WTC11 (cell line): ENCODE data around the gene MAP3K3. TPM values are rescaled to one million over a fixed set of nuclear protein-coding genes. Genes with fewer than 3 reads are reported as not detected.
A peak's percentile ranks its signal among the peaks of the same experiment; 100 is the strongest.

Experiments
- ATAC-seq: fragments of 200-7000 bp; cut with Tn5 transposase; 2 replicates; pipeline ENCODE4 v1.10.0; 2021; ENCODE audit warnings: mild to moderate bottlenecking, moderate library complexity
- CTCF ChIA-PET: fragments of 300-600 bp; sonication (Branson Sonifier 250); formaldehyde crosslinking; loops from one replicate; lab custom pipeline; 2021; ENCODE audit warnings: antibody characterized with exemption; lab: Charles Lee
- POLR2A ChIA-PET: fragments of 350-600 bp; sonication (Branson Sonifier 250); formaldehyde crosslinking; loops from one replicate; lab custom pipeline; 2021; ENCODE audit warnings: antibody characterized with exemption; lab: Charles Lee
- DNase-seq: peaks from one replicate; pipeline ENCODE4 v3.0.0; 2021; ENCODE audit warnings: low spot score
- H3K27ac Mint-ChIP-seq: 2 replicates; pipeline ENCODE4 v1.8.0; 2021; ENCODE audit warnings: mixed read lengths
- H3K27me3 Mint-ChIP-seq: 2 replicates; pipeline ENCODE4 v1.8.0; 2021; ENCODE audit warnings: low read depth, mild to moderate bottlenecking, moderate library complexity, mixed read lengths
- H3K36me3 Mint-ChIP-seq: 2 replicates; pipeline ENCODE4 v1.8.0; 2021; ENCODE audit warnings: mixed read lengths
- H3K4me1 Mint-ChIP-seq: 2 replicates; pipeline ENCODE4 v1.8.0; 2022; ENCODE audit warnings: mixed read lengths
- H3K4me3 Mint-ChIP-seq: 2 replicates; pipeline ENCODE4 v1.8.0; 2021; ENCODE audit warnings: mild to moderate bottlenecking, moderate library complexity, mixed read lengths
- H3K9me3 Mint-ChIP-seq: 2 replicates; pipeline ENCODE4 v1.8.0; 2021; ENCODE audit warnings: mixed read lengths
- ARID4B ChIP-seq: sonication (generic); formaldehyde crosslinking; IDR thresholded peaks from 2 replicates; pipeline ENCODE4 v1.8.0; 2023; ENCODE audit warnings: missing genetic modification reagents, mild to moderate bottlenecking, borderline replicate concordance
- CBFB ChIP-seq: sonication (generic); formaldehyde crosslinking; IDR thresholded peaks from 2 replicates; pipeline ENCODE4 v1.8.1; 2022; ENCODE audit warnings: mild to moderate bottlenecking, low read depth, missing genetic modification reagents
- ELF4 ChIP-seq: sonication (generic); formaldehyde crosslinking; IDR thresholded peaks from 2 replicates; pipeline ENCODE4 v1.8.1; 2022; ENCODE audit warnings: low read depth, mild to moderate bottlenecking, moderate library complexity, missing genetic modification reagents
- ETV6 ChIP-seq: sonication (generic); formaldehyde crosslinking; IDR thresholded peaks from 2 replicates; pipeline ENCODE4 v1.8.1; 2022; ENCODE audit warnings: mild to moderate bottlenecking, missing genetic modification reagents
- GABPB1 ChIP-seq: sonication (generic); formaldehyde crosslinking; IDR thresholded peaks from 2 replicates; pipeline ENCODE4 v1.8.1; 2023; ENCODE audit warnings: mild to moderate bottlenecking, missing genetic modification reagents
- GTF2I ChIP-seq: fragments of 250-450 bp; sonication (Bioruptor Pico); conservative IDR thresholded peaks from 2 replicates; pipeline ENCODE4 v1.4.0; 2021; ENCODE audit warnings: mild to moderate bottlenecking
- IRF2 ChIP-seq: sonication (generic); formaldehyde crosslinking; IDR thresholded peaks from 2 replicates; pipeline ENCODE4 v1.8.0; 2022; ENCODE audit warnings: low read depth, missing genetic modification reagents, borderline replicate concordance
- RELA ChIP-seq: sonication (generic); formaldehyde crosslinking; IDR thresholded peaks from 2 replicates; pipeline ENCODE4 v1.8.1; 2022; ENCODE audit warnings: missing genetic modification reagents, mild to moderate bottlenecking, borderline replicate concordance
- SOX15 ChIP-seq: fragments of 250-450 bp; sonication (Bioruptor Pico); IDR thresholded peaks from 2 replicates; pipeline ENCODE4 v1.9.0; 2021; ENCODE audit warnings: mild to moderate bottlenecking
- STAT6 ChIP-seq: sonication (generic); formaldehyde crosslinking; conservative IDR thresholded peaks from 2 replicates; pipeline ENCODE4 v1.8.1; 2023; ENCODE audit warnings: mild to moderate bottlenecking, low read depth, missing genetic modification reagents, moderate library complexity
- ZNF138 ChIP-seq: sonication (generic); formaldehyde crosslinking; conservative IDR thresholded peaks from 2 replicates; pipeline ENCODE4 v1.8.1; 2022; ENCODE audit warnings: mild to moderate bottlenecking, moderate library complexity, missing genetic modification reagents
- ZNF281 ChIP-seq: sonication (generic); formaldehyde crosslinking; IDR thresholded peaks from 2 replicates; pipeline ENCODE4 v1.8.0; 2023; ENCODE audit warnings: mild to moderate bottlenecking, missing genetic modification reagents
- ZNF396 ChIP-seq: fragments of 250-450 bp; sonication (Bioruptor Pico); IDR thresholded peaks from 2 replicates; pipeline ENCODE4 v1.8.0; 2021; ENCODE audit warnings: mild to moderate bottlenecking, moderate library complexity, borderline replicate concordance
- ZNF671 ChIP-seq: fragments of 250-450 bp; sonication (Bioruptor Pico); IDR thresholded peaks from 2 replicates; pipeline ENCODE4 v1.8.0; 2021; ENCODE audit warnings: mild to moderate bottlenecking
- total RNA-seq: library from RNA; stranded (reverse); gene quantifications from 3 replicates; pipeline ENCODE4 v1.2.3, GENCODE V29; 2021
- TF ChIP-seq, protein P1 (sequence below): sonication (generic); formaldehyde crosslinking; IDR thresholded peaks from 2 replicates; pipeline ENCODE4 v1.8.0; 2023; ENCODE audit warnings: missing genetic modification reagents
- TF ChIP-seq, protein P2 (sequence below): fragments of 250-450 bp; sonication (Bioruptor Pico); conservative IDR thresholded peaks from 2 replicates; pipeline ENCODE4 v1.9.0; 2021; ENCODE audit warnings: mild to moderate bottlenecking
- TF ChIP-seq, protein P3 (sequence below): fragments of 250-450 bp; sonication (Bioruptor Pico); IDR thresholded peaks from 2 replicates; pipeline ENCODE4 v1.9.0; 2021; ENCODE audit warnings: mild to moderate bottlenecking
- TF ChIP-seq, protein P4 (sequence below): sonication (generic); formaldehyde crosslinking; IDR thresholded peaks from 2 replicates; pipeline ENCODE4 v1.8.0; 2022; ENCODE audit warnings: mild to moderate bottlenecking, missing genetic modification reagents

Gene MAP3K3
- total RNA-seq, 1 experiment from 2014 or later = 25.7 TPM

DNA sequence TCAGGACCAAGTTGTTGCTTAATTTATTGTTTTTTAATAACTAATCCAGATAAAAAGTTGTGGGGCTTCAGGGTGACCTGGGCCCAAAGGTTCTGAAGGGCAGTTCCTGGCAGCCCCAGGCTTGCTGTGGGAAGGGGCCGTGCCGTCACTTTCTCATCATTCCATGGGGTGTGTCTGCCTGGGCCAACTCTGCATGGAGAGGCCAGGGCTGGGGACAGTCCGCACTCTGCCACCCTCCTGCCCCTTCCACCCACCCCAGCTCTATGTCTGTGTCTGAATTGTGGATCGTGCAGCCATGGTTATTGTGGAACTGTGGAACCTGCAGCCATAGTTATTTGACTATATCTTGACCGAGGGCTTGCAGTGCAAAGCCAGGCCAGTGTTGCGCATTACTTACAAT lies 73.7 kb downstream of the MAP3K3 start:
- DNase-seq = no peak
- H3K9me3 Mint-ChIP-seq = no peaks in the 10 kb centered on the region
- ChIA-PET CTCF (interaction anchor here (0.6 to 2.6 kb wide), 13 partner anchors 8 to 271 kb away, joined by 3 to 19 read pairs (median 5); partner anchors contain the start of gene MAP3K3), POLR2A (no interaction called here)
- H3K4me3 Mint-ChIP-seq = no peak overlapping the region
- 0 out of 2 replicates have a peak overlapping the region, but pooled peaks have one; percentile 63 for H3K27ac Mint-ChIP-seq
- peaks cover 33% of the 10 kb centered on the region for H3K4me1 Mint-ChIP-seq
- ATAC-seq = no peak
- no peaks in the 10 kb centered on the region for H3K27me3 Mint-ChIP-seq
- H3K36me3 Mint-ChIP-seq = peaks cover 7% of the 10 kb centered on the region; the same call in 1 of the 2 replicates
- TF ChIP-seq STAT6 (CRISPR knock-in tag) (no peak), GABPB1 (CRISPR knock-in tag) (no peak), IRF2 (CRISPR knock-in tag) (no peak), ZNF138 (CRISPR knock-in tag) (no peak), CBFB (no peak), ZNF671 (CRISPR knock-in tag) (no peak), ZNF396 (CRISPR knock-in tag) (no peak)
- TF ChIP-seq, protein P1, sequence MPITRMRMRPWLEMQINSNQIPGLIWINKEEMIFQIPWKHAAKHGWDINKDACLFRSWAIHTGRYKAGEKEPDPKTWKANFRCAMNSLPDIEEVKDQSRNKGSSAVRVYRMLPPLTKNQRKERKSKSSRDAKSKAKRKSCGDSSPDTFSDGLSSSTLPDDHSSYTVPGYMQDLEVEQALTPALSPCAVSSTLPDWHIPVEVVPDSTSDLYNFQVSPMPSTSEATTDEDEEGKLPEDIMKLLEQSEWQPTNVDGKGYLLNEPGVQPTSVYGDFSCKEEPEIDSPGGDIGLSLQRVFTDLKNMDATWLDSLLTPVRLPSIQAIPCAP (CRISPR knock-in tag) = no peak
- TF ChIP-seq, protein P2, sequence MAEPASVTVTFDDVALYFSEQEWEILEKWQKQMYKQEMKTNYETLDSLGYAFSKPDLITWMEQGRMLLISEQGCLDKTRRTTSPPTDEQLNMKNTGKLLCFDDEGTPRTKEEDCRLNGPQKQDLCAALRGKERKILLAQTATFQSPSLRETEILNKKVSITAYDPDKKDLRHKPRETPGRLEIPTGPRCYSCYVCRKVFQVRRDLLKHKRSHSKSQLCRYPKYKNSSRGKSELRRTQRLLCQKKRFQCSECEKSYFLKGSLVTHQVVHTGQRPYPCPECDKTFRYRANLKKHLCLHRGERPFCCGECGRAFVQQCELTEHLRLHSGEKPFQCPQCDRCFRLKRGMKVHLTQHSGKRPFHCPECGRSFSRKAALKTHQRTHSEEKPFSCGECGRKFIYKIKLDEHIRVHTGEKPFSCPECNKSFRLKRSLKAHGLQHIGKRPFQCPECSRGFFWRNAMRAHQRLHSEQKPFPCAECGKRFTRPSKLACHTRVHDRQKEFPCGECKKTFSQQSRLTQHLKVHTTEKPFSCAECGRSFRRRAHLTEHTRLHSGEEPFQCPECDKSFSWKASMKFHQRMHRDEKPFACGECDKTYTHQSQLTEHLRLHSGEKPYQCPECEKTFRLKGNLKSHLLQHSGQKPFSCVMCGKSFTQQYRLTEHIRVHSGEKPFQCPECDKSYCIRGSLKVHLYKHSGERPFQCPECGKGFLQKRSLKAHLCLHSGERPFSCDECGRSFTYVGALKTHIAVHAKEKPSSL (CRISPR knock-in tag) = no peak

- CTCF ChIA-PET = interaction anchor here (0.6 to 2.6 kb wide), 14 partner anchors 9 to 271 kb away, joined by 3 to 19 read pairs (median 4); partner anchors contain the start of gene MAP3K3
- peaks cover 5% of the 10 kb centered on the region for H3K36me3 Mint-ChIP-seq
- peak overlapping the region; percentile 25; the same call in 1 of the 2 replicates for H3K4me3 Mint-ChIP-seq
- H3K27me3 Mint-ChIP-seq = peaks cover 3% of the 10 kb centered on the region; the same call in 1 of the 2 replicates
- no peaks in the 10 kb centered on the region for H3K9me3 Mint-ChIP-seq
- DNase-seq (peak; percentile 56), ATAC-seq (peak; percentile 38)
- peaks cover 38% of the 10 kb centered on the region for H3K4me1 Mint-ChIP-seq
- POLR2A ChIA-PET = no interaction called here
- peak overlapping the region; percentile 70 for H3K27ac Mint-ChIP-seq
- TF ChIP-seq ETV6 (CRISPR knock-in tag) = 0 out of 2 replicates have a peak, but pooled peaks have one; percentile 27
- TF ChIP-seq ELF4 = no peak
- no peak for TF ChIP-seq GTF2I (CRISPR knock-in tag)
- TF ChIP-seq, protein P3, sequence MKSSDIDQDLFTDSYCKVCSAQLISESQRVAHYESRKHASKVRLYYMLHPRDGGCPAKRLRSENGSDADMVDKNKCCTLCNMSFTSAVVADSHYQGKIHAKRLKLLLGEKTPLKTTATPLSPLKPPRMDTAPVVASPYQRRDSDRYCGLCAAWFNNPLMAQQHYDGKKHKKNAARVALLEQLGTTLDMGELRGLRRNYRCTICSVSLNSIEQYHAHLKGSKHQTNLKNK (CRISPR knock-in tag) = no peak
- no peak for TF ChIP-seq ZNF281 (CRISPR knock-in tag)
- no peak for TF ChIP-seq RELA
- TF ChIP-seq SOX15 = no peak
- no peak for TF ChIP-seq ARID4B
- TF ChIP-seq, protein P4, sequence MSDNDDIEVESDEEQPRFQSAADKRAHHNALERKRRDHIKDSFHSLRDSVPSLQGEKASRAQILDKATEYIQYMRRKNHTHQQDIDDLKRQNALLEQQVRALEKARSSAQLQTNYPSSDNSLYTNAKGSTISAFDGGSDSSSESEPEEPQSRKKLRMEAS (CRISPR knock-in tag) = no peak
Measured at GRCh38 chr17:63696381-63696961, 74.3 kb downstream of the MAP3K3 start.
